Hematopoietic multipotent progenitor cell treated with erythropoietin and hydrocortisone succinate and interleukin-3 and kit ligand, for 6 days (in vitro differentiated cells): Measurements from ENCODE around the gene BACH1.
"Not testable (repeated sequence)": the region's sequence is repeated elsewhere in the genome, so short reads cannot be mapped to it uniquely, and the experiment has no call there.

Experiments used
- DNase-seq: peaks from one replicate; pipeline ENCODE4 v3.0.0-alpha.2; 2015

The BACH1 gene

DNA sequence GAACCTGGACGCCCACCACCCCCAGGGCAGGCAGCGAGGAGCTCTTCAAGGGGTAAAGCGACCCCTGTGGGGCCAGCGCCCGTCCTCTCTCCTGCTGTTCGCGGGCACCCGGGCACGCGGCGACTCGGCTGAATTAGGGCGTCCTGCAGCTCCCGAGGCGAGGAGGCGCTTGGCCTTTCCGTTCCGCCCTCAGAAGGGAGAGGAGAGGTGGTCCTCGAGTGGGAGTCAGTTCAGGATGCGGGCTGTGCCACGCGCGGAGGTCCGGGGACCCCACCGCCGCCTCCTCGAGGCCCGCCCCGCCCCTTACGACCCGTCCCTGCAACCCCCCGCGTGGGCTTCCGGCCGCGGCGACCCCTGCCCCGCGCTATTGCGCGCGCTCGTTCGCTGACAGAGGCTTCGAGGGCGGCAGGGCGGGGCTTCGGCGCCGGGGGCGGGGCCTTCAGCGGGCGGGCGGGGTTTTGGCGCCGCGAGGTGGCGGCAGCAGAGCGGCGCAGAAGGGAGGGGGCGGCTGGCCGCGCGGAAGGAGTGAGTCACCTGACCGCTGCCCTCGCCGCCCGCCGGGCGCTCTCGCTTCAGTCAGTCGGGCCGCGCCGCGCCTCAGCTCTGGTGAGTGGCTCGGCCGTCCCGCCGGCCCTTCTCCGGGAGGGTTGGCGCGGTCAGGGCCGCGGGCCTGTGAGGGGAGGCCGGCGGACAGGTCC, at the start of gene BACH1:
Gene BACH1, plus strand, starts transcription at position 575 of the 698 bp plus-strand sequence. CDS start 22,359 bp downstream, outside the sequence.
- DNase-seq: peak; percentile 95

DNA sequence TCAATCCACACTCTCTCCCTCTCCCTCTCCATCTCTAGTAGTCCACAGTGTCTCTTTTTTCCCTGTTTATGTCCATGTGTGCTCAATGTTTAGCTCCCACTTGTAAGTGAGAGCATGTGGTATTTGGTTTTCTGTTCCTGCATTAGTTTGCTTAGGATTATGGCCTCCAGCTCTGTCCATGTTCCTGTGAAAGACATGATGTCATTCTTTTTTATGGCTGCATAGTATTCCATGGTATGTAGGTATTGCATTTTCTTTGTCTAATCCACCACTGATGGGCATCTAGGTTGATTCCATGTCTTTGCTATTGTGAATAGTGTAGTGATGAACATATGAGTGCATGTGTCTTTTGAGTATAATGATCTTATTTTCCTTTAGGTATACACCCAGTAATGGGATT, 49.4 kb upstream of the BACH1 start:
- DNase-seq: not testable (repeated sequence)

DNA sequence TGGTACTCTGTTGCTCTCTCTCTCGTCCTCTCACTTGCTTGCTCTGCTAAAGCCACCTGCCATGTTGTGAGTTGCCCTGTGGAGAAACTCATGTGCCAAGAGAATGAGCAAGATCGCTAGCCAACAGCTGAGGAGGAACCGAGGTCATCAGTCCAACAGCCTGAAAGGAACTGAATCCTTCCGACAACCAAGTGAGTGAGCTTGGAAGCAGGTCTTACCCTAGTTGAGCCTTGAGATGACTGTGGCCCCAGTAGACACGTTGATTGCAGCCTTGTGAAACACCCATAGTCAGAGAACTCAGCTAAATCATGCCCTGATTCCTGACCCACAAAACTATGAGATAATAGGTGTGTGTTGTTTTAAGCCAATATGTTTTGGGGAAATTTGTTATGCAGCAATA, 48.1 kb upstream of the BACH1 start:
- no peak for DNase-seq

DNA sequence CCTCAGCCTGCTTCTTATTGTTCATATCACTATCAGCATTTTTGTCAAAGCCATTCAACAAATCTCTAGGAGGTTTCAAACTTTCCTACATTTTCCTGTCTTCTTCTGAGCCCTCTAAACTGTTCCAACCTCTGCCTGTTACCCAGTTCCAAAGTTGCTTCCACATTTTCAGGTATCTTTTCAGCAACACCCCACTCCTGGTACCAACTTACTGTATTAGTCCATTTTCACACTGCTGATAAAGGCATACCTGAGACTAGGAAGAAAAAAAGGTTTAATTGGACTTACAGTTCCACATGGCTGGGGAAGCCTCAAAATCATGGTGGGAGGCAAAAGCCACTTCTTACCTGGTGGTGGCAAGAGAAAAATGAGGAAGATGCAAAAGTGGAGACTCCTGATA, 44.9 kb upstream of the BACH1 start:
- DNase-seq: not testable (repeated sequence)

DNA sequence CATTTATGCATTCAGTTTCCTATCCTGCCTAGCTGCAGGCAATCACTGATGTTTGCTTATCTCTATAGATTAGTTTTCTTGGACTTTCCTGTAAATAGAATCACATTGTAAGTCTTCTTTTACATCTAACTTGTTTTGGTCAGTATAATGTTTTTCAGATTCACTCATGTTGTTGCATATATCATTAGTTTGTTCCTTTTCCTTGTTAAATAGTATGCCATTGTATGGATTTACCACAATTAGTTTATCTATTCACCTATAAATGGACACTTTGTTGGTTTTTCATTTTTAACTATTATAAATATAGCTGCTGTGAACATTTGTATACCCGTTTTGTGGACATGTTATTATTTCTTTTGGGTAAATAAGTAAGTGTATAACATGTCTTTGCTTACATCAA, 44.2 kb upstream of the BACH1 start:
- no peak for DNase-seq

DNA sequence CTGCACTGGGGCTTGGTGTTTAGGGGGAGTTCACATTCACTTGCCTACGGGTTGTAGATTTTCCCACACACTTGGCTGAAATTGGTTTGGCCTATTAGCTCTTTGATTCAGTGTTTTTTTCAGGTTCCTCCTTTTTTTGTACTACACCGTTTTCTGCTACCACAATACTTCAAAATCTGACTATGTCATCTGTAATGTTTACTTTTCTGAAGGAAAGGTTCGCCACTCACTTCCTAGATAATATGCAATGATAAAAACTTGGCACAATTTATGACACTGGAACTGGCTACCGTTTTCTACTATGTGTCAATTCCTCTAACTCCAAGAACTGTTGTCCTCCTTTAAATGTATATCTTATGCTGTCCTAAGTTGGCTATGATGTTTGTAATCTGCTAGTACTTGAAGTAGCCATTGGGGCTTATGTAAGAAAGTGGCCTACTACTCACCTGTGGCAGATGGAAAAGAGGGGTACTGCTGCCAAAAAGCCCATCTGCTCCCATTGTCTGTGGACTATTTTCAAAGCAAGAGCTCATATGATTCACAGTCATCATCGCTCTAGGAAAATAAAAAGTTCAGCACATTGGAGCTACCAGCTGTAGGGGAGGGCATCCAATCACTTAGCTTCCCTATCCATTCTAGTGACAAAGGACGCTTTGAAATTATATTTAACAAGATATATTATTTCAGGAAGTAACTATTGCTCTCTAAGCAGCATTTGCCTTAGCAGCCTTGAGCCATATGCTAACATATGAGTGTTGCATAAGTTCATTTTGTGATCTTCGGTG, 42.4 kb upstream of the BACH1 start:
- peak; percentile 12 for DNase-seq

DNA sequence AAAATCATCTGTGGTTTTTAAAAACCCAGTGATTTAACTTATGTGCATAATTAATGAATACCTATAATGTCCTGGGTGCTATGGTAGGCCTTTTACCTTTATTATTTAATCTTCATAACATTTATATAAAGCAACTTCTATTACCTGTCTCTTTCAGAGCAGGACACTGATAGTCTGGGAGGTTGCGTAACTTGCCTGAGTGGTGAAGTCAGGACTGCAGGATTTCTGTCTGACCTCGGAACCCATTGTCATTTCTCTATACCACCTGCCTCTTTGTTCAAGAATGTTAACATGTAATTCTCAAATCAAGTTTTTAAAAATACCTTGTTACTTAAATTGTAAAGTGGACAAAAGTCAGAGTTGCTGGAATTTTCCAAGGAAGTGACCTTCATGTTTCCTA, 41.0 kb upstream of the BACH1 start:
- DNase-seq: no peak

DNA sequence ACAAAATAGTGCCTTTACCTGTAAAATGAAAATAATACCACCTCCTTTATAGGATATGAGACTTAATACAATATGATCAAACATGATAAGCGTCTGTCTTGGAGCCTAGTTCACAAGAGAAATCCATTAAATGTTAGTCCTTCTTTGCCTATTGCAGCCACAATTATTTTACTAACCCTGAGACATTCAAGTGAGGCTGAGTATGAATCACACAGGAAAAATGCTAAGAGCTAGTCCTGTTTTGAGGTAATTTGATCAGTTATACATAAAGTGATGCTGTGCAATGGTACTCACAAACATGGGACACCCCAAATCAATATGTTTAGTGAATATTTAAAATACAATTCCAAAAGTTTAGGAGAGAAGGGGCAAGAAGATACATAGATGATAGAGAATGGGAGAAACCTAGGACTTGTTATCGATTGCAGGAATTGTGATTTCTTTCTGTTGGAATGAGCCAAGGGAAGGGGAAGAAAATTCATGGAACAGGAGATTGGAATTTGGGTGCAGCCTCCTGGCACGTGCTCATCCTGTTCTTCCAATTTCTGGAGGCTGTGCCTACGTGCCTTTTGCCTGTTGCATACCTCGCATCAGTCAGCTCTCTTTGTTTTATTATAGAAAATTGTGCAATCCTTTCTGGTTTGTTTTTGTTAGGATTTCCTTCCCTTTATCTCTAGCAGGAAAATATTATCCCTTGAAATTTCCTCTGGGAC, 39.9 kb upstream of the BACH1 start:
- DNase-seq: no peak

DNA sequence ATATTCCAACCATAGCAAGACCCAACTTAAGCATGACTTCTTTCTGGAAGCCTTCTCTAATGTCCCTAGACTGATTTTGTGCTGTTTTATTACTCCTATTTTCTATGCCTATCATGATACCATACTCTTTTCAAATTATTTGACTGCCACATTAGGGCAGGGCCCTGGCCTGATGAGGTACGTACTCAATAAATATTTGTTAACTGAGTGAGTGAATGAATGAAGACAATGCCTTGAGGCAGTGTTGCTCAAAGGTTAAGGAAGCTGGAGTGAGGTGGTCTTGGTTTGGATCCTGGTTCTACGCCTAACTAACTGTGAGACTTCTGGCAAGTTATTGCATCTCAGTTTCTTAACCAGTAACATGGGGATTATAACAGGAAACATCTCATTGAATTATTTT, 38.3 kb upstream of the BACH1 start:
- DNase-seq: no peak

DNA sequence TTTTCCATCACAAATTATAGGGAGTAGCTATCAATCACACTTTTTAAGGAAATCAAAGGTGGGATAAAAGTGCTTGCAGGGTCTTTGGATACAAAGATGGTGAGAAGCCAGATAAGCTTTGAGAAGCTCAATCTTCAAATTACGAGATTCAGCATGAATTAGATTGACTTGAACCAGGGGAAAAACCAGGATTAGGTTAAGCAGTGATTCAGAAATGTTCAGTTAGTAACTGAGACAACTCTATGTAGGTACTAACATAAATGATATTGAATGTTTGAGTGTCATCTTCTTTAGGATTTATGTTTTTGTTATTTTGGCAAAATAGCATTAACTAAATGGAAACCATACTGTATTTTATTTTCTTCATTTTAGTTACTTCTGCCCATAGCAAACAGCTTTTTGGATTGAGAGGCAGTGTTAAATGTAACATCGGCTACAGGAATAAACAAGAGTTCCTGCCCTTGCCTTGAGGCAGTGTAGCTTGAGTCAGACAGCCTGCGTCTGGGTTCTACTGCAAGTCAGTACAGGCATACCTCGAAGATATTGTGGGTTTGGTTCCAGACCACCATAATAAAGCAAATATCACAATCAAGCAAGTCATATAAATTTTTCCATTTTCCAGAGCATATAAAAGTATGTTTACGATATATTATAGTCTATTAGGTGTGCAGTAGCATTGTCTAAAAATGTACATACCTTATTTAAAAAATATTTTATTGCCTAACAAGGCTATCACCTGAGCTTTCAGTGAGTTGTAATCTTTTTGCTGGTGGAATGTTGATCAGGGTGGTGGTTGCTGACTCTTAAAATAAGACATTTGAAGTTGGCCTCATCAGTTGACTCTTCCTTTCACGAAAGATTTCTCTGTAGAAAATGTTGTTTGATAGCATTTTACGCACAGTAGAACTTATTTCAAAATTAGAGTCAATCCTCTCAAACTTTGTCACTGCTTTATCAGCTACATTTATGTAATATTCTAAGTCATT, 36.9 kb upstream of the BACH1 start:
- DNase-seq: no peak

DNA sequence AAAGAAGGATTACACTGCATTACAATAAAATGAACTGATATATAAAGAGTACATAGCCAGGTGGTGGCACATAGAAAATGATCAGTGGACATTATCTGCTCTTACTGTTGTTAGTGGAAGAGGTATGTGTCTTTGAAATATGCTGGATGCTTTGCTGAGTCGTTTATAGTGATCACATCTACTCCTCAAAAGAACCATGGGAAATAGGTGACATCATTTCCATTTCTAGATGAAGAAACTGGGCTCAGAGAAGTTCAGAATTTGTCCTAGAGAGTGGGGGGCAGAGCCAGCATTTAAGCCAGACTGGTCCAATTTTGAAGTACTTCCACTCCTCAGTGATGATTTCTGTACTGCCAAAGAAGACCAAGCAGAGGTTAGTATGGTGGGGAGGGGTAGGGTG, 34.0 kb upstream of the BACH1 start:
- no peak for DNase-seq

DNA sequence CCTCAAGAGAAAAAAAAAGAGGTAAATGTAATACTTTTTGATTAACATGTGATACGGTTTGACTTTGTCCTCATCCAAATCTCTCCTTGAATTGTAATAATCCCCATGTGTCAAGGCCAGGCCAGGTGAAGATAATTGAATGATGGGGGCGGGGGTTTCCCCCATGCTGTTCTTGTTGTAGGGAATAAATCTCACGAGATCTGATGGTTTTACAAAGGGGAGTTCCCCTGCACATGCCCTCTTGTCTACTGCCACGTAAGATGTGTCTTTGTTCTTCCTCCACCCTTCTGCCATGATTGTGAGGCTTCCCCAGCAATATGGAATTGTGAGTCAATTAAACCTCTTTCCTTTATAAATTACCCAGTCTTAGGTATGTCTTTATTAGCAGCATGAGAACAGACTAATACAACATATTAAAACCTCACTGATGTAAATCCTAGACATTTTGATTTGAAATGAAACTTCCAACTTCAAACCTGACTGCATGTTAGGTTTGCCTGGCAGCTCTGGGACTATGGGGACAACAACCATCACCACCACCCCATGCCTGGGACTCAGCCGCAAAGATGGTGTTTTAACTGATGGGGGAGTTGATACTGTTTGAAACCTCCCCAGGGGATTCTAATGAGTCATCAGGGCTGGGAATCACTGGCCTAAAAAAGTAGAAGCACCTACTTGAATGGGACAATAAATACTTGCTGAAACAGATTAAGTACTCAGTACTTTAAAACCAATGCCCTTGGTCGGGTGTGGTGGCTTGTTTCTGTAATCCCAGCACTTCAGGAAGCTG, 32.8 kb upstream of the BACH1 start:
- no peak for DNase-seq

DNA sequence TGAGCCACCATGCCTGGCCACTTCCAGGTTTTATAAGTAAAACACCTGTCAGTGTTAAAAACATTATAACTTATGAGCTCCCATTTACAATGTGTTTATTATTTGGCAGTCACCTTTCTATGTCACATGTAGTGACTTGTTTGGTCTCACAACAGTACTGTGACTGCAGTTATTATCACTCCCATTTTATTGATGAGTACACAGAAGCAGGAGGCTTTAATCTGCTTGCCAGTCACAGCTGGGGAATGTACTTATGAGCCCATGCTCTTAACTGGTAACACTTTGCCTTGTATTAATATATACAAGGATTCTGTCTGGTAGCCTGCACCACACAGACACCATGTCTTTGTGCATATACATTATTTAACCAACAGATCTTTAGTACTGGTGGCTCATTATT, 31.1 kb upstream of the BACH1 start:
- no peak for DNase-seq

DNA sequence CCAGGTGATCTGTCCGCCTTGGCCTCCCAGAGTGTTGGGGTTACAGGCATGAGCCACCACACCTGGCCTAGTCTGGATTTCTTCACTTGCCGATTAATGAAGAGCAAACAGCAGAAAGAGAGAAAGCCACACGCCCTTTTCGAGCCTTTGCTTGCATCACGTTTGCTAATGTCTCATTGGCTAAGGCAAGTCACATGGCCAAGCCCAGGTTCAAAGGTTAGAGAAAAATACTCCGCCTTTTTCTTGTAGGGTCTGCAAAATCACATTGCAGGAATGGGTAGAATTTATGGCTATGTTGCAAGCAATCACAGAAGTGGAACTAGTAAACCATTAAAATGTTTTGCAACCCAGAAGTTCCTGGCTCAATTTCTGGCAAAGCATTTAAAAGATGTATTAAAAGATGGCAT, 26.8 kb upstream of the BACH1 start:
- peak; percentile 21 for DNase-seq

DNA sequence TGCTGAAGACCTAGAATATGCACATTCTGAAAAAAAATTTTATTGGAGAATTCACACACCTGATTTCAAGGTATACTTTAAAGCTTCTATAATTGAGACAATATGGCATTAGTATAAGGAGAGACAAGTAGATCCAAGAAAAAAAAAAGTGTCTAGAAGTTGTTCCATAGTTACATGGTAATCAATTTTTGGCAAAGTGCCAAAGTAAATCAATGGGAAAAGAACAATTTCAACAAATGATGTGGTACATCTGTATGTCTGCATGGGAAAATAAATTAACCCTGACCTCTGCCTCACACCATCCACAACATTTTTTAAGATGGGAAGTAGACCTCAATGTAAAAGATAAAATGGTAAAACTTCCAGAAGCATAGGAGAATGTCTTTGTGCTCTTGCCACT, 21.3 kb upstream of the BACH1 start:
- DNase-seq: no peak

DNA sequence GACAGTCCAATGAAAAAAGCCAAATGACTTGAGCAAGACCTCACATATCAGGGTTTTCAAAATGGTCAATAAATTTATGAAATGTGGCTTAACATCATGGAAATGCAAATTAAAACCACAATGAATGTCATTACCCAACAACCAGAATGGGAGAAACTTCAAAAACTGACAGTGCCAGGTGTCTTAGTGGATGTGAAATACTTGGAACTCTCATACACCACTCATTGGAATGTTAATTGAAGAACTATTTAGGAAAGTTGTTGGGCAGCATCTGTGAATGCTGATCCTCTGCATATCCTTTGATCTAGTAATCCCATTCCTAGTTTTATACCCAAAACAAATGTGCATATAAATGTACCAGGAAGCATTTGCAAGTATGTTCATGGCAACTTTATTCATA, 19.2 kb upstream of the BACH1 start:
- DNase-seq: no peak

DNA sequence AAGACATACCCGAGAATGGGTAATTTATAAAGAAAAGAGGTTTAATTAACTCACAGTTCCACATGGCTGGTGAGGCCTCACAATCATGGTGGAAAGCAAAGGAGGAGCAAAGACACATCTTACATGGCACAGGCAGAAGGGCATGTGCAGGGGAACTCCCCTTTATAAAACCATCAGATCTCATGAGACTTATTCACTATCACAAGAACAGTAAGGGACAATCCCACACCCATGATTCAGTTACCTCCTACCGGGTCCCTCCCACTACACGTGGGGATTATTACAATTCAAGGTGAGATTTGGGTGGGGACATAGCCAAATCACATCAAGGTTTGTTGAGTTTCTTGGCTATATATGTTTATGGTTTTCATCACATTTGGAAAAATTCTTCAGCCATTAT, 16.9 kb upstream of the BACH1 start:
- DNase-seq: not testable (repeated sequence)

DNA sequence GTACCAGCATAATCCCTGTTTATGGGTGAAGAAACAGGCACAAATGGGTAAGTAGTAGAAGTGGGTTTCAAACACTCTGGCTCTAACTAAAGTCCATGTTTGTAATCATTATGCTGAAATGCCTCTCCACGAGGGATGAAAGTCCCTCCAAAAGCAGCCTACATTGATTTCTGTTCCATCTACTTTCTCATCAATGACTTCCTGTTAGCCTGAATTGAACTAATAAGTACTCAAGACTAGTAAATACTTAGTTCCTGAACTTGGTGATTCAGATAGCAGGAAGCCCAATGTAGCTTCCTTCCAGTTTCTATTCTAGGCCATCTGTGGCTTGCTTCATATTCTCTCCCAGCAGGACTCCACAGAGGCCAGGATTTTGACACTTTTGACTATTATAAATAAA, 11.3 kb upstream of the BACH1 start:
- DNase-seq: no peak

DNA sequence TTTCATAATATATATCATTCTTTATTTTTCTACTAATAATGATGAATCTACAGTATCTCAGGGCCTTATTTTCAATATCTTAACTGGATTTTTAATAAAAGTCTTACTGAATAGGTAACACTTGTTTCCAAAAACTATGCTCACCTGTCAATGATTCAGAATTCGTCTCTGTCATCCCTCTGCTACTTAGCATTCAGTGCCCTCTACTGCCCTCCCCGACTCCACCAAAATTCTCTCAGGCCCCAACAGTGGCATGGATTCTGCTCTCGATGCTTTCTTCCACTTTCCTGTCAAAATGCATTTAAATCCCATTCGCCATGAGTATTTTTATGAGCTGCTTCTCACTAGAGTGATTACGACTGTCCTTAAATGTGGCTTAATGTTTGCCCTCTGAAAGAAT, 10.5 kb upstream of the BACH1 start:
- no peak for DNase-seq

DNA sequence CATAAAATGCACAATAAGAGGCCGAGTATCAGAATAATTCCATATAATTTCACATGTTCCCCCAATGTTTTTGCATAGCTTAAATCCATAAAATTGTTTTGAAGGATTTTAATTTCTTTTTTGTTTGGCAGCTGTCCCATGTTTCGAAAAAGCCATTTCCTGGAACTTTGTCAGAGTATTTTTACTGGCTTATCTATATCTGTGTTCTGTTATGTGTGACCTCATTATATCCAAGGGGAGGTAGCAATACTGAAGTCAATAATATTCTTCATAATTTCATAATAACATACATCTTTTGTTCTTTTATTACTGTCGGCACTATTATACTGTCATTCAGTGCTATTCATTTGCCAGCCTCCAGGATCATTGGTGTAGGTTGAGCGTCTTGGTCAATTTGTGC, 9.4 kb upstream of the BACH1 start:
- DNase-seq: peak; percentile 47

DNA sequence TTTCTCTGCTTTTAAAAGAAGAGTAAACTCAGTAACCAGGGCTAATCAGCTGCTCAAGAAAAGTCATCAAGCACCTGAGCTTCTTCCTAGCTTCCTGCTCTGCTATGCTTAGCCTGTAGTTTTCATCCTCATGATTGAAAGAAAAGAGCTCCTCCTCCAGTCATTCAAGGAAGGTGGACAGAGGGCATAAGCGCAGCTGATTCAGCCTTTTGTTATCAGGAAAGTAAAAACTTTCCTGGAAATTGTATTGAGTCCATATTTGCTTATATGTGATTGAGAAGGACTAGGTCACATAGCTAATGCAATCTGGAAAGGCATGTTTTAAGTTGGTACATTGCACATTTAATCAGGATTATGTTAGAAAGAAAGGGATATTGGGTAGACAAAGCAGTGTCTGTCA, 8.5 kb upstream of the BACH1 start:
- DNase-seq: no peak

DNA sequence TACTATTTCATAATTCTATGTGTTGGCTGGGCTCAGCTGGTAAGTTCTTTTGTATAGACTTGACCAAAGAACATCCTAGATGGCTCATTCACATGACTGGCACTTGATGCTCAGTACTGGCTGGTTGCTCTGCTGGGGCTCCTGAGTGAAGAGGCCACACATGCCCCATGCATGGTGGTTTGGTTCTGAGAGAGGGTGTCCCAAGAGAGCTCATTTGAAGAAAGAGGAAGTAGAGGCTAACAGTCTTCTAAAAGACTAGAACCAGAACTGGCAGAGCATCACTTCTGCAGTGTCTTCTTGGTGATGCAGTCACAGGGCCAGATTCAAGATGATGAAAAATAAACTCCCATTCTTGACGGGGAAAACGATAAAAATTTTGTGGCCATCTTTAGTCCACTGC, 5.2 kb upstream of the BACH1 start:
- DNase-seq: peak; percentile 66
